ENCODE results near the gene DEFB127. TPM values are rescaled to one million over a fixed set of nuclear protein-coding genes. Genes with fewer than 3 reads are reported as not detected.

DEFB127 gene, protein sequence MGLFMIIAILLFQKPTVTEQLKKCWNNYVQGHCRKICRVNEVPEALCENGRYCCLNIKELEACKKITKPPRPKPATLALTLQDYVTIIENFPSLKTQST
- not detected in 2 replicates for total RNA-seq

DNA sequence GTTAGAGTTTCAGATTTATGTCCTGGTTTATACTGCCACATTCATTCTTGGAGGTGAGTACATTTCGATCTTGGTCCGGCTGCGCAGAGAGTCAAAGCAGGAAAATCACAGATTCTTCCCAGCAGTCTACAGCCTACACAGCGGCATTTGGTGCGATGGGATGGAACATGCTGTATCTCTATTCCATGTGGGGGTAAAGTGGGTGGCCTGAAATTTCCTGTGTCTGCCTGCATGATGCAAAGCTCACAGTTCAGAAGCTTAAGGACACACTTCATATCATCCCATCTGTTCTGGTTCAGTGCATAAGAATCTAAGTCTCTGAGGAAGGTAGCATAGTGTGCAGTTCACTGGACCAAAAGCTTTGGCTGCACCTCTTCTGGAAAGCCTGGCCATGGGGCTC, at the start of gene DEFB127:
TSS of gene DEFB127 (plus strand) at position 301 of the 400 bp plus-strand sequence. CDS start at position 392, 91 bp downstream.

DNA sequence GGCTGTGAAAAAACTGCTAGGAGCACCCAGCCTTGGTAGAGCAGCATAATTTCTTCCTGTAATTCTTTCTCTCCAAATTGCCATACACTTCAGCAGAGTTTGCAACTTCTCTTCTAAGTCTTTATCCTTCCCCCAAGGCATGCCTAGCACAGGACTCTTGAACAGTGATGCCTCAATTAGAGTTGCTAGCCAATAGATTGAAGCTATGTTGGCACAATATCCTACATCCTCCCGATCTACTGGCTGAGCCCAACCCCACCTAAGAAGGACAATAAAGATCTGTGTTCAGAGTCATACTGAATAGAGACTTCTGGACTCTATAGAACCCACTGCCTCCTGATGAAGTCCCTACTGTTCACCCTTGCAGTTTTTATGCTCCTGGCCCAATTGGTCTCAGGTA, 15.0 kb upstream of the DEFB127 start, which contains the start of gene DEFB126:
TSS of gene DEFB126 (plus strand) at position 301 of the 400 bp plus-strand sequence. CDS start at position 340, 39 bp downstream.

DNA sequence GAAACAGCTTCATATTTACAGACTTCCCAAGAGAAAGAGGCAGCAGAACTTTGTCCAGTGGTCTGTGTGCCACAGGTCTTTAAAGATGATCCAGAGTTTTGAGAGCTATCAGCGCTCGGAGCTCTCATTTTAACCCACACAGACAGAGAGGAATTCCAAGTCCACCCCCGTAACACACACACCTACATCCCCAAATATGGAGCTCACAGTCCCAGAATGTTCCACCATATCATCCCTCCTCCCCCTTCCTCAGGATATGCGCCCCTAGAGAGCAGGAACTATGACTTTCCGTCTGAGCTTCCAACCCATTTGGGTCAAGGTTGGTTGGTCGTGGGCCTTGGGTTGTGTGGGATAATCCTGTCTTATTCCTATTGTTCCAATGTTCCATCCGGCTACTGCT, 32.4 kb downstream of the DEFB127 start, which contains the start of gene DEFB128:
TSS of gene DEFB128 (minus strand) at position 101 of the 400 bp plus-strand sequence. CDS start at position 13, 88 bp downstream.

Other genes with a start within 250 kb of the DEFB127 start
- gene DEFB125, start 69.8 kb upstream of the DEFB127 start, total RNA-seq = not detected in 2 replicates
- not detected in 2 replicates for gene DEFB126, start 14.9 kb upstream of the DEFB127 start, total RNA-seq
- gene DEFB128, start 32.3 kb downstream of the DEFB127 start, total RNA-seq = not detected in 2 replicates
- gene DEFB129, start 69.8 kb downstream of the DEFB127 start, total RNA-seq = not detected in 2 replicates
- gene DEFB132, start 100.3 kb downstream of the DEFB127 start, total RNA-seq = not detected in 2 replicates
- 0.59 and 1.8 TPM in 2 replicates for gene C20orf96, start 133.3 kb downstream of the DEFB127 start, total RNA-seq
- 6.2 and 8.2 TPM in 2 replicates for gene ZCCHC3, start 140.1 kb downstream of the DEFB127 start, total RNA-seq
- gene SOX12, start 168.1 kb downstream of the DEFB127 start, total RNA-seq = 4.0 and 4.3 TPM in 2 replicates
- 20.5 and 65.0 TPM in 2 replicates for gene NRSN2, start 189.7 kb downstream of the DEFB127 start, total RNA-seq
- 22.3 and 27.2 TPM in 2 replicates for gene TRIB3, start 223.3 kb downstream of the DEFB127 start, total RNA-seq